Measurements from ENCODE around the gene SUMF1. TPM values are rescaled to one million over a fixed set of nuclear protein-coding genes. Genes with fewer than 3 reads are reported as not detected.

The SUMF1 gene
- polyA plus RNA-seq, 4 donors = 36.3 to 50.9 (median 45.7) TPM

- DNase-seq (ENCODE audit: low read depth in 4 of 4, low spot score in 3 of 4) = no peak
These were observed 31.4 kb upstream of the SUMF1 start for GRCh38 chr3:4498446-4498845.

GRCh38 chr3:4497843-4498324 is 30.8 kb upstream of the SUMF1 start:
- no peak for DNase-seq (ENCODE audit: low read depth in 4 of 4, low spot score in 3 of 4)

- no peak for DNase-seq (ENCODE audit: low read depth in 4 of 4, low spot score in 3 of 4)
These were observed 30.1 kb upstream of the SUMF1 start for GRCh38 chr3:4497005-4497692.

- no peak for DNase-seq (ENCODE audit: low read depth in 4 of 4, low spot score in 3 of 4)
These were observed 29.0 kb upstream of the SUMF1 start for GRCh38 chr3:4496087-4496452.

GRCh38 chr3:4495294-4496086 is 28.4 kb upstream of the SUMF1 start:
- no peak for DNase-seq (ENCODE audit: low read depth in 4 of 4, low spot score in 3 of 4)

GRCh38 chr3:4494895-4495264 is 27.8 kb upstream of the SUMF1 start:
- no peak for DNase-seq (ENCODE audit: low read depth in 4 of 4, low spot score in 3 of 4)

- DNase-seq (ENCODE audit: low read depth in 4 of 4, low spot score in 3 of 4) = no peak
These were observed 27.1 kb upstream of the SUMF1 start for GRCh38 chr3:4493941-4494894.

- peak; percentile 98 to 100 (median 98) for DNase-seq (ENCODE audit: low read depth in 4 of 4, low spot score in 3 of 4)
These were observed 26.2 kb upstream of the SUMF1 start, which contains the start of gene ITPR1 for GRCh38 chr3:4493014-4493940. TSS of gene ITPR1 (plus strand) at chr3:4493348. CDS start at chr3:4516492, 23,144 bp downstream.

- no peak for DNase-seq (ENCODE audit: low read depth in 4 of 4, low spot score in 3 of 4)
These were observed 25.3 kb upstream of the SUMF1 start for GRCh38 chr3:4492208-4493013.

GRCh38 chr3:4491855-4492207 is 24.8 kb upstream of the SUMF1 start:
- DNase-seq (ENCODE audit: low read depth in 4 of 4, low spot score in 3 of 4) = no peak

GRCh38 chr3:4478261-4478660 is 11.2 kb upstream of the SUMF1 start:
- DNase-seq (ENCODE audit: low read depth in 4 of 4, low spot score in 3 of 4) = no peak

- no peak for DNase-seq (ENCODE audit: low read depth in 4 of 4, low spot score in 3 of 4)
These were observed 9.4 kb upstream of the SUMF1 start for GRCh38 chr3:4476496-4476895.

GRCh38 chr3:4475804-4476203 is 8.7 kb upstream of the SUMF1 start:
- no peak for DNase-seq (ENCODE audit: low read depth in 4 of 4, low spot score in 3 of 4)

GRCh38 chr3:4474683-4475490 is 7.8 kb upstream of the SUMF1 start:
- DNase-seq (ENCODE audit: low read depth in 4 of 4, low spot score in 3 of 4) = no peak

- no peak for DNase-seq (ENCODE audit: low read depth in 4 of 4, low spot score in 3 of 4)
These were observed 5.7 kb upstream of the SUMF1 start for GRCh38 chr3:4472766-4473165.

GRCh38 chr3:4472312-4472711 is 5.2 kb upstream of the SUMF1 start:
- DNase-seq (ENCODE audit: low read depth in 4 of 4, low spot score in 3 of 4) = no peak

GRCh38 chr3:4471907-4472306 is 4.8 kb upstream of the SUMF1 start:
- no peak for DNase-seq (ENCODE audit: low read depth in 4 of 4, low spot score in 3 of 4)

- DNase-seq (ENCODE audit: low read depth in 4 of 4, low spot score in 3 of 4) = no peak
These were observed 426 bp upstream of the SUMF1 start for GRCh38 chr3:4467522-4467867.

Measured in left renal pelvis (tissue), 4 donors.